DOHH2 (cell line): ENCODE results near the gene RAB39A.

ENCODE experiments used
- H3F3A ChIP-seq: fragments of 200-600 bp; sonication (generic), shearing (Covaris generic); 2 replicates; pipeline ENCODE4 v1.6.0; 2016; ENCODE audit warnings: antibody characterized with exemption, mild to moderate bottlenecking; ENCODE audit not compliant: control insufficient read depth, insufficient read depth
- H3K27ac ChIP-seq: fragments of 200-600 bp; sonication (generic); 2 replicates; pipeline ENCODE4 v1.5.1; 2014; ENCODE audit warnings: low read depth, mild to moderate bottlenecking, low read length, moderate library complexity
- H3K27me3 ChIP-seq: fragments of 200-600 bp; sonication (generic); 2 replicates; pipeline ENCODE4 v1.6.1; 2014; ENCODE audit warnings: mild to moderate bottlenecking, low read length, mixed read lengths; ENCODE audit not compliant: control insufficient read depth
- H3K36me3 ChIP-seq: fragments of 200-600 bp; sonication (generic); 2 replicates; pipeline ENCODE4 v1.6.1; 2014; ENCODE audit warnings: mild to moderate bottlenecking, low read length, moderate library complexity, mixed read lengths; ENCODE audit not compliant: control insufficient read depth
- H3K4me1 ChIP-seq: fragments of 200-600 bp; sonication (generic); 2 replicates; pipeline ENCODE4 v1.6.1; 2014; ENCODE audit warnings: mild to moderate bottlenecking, low read length, mixed read lengths; ENCODE audit not compliant: control insufficient read depth
- H3K4me2 ChIP-seq: fragments of 200-600 bp; sonication (generic); 2 replicates; pipeline ENCODE4 v1.6.0; 2014; ENCODE audit warnings: mild to moderate bottlenecking, low read length, moderate library complexity
- H3K4me3 ChIP-seq: fragments of 200-600 bp; sonication (generic); 2 replicates; pipeline ENCODE4 v1.5.1; 2014; ENCODE audit warnings: mild to moderate bottlenecking, low read length, mixed read lengths
- H3K79me2 ChIP-seq: fragments of 200-600 bp; sonication (generic); 2 replicates; pipeline ENCODE4 v1.6.1; 2014; ENCODE audit warnings: mild to moderate bottlenecking, low read length, mixed read lengths; ENCODE audit not compliant: control insufficient read depth
- H3K9me2 ChIP-seq: fragments of 200-600 bp; sonication (generic); replicated peaks from 2 replicates; pipeline ENCODE4 v1.6.1; 2014; ENCODE audit warnings: mild to moderate bottlenecking, low read length, mixed read lengths; ENCODE audit not compliant: control insufficient read depth
- H3K9me3 ChIP-seq: fragments of 200-600 bp; sonication (generic); 2 replicates; pipeline ENCODE4 v1.6.1; 2014; ENCODE audit warnings: antibody characterized with exemption, low read length, mixed read lengths; ENCODE audit not compliant: control insufficient read depth, insufficient read depth
- H4K20me1 ChIP-seq: fragments of 200-600 bp; sonication (generic); 2 replicates; pipeline ENCODE4 v1.6.0; 2014; ENCODE audit warnings: low read depth, mild to moderate bottlenecking, antibody characterized with exemption, low read length, moderate library complexity; ENCODE audit not compliant: control insufficient read depth, insufficient read depth
- CTCF ChIP-seq: fragments of 200-600 bp; sonication (generic); IDR thresholded peaks from one replicate; pipeline ENCODE4 v1.5.1; 2014; ENCODE audit warnings: antibody characterized with exemption, mild to moderate bottlenecking, low read depth, low read length; ENCODE audit not compliant: poor library complexity, severe bottlenecking
- EZH2phosphoT487 ChIP-seq: fragments of 200-600 bp; sonication (generic); IDR thresholded peaks from 2 replicates; pipeline ENCODE4 v1.6.1; 2017; ENCODE audit warnings: borderline replicate concordance, mild to moderate bottlenecking, antibody characterized with exemption, low read length, moderate library complexity, mixed read lengths

The RAB39A gene

GRCh38 chr11:107998761-107999160 is 70.5 kb downstream of the RAB39A start:
- H3K36me3 ChIP-seq, result no peaks in the 10 kb centered on the region
- H3K27ac ChIP-seq, result no peak overlapping the region
- H3K4me3 ChIP-seq, result no peak overlapping the region
- H3K27me3 ChIP-seq, result peaks cover 5% of the 10 kb centered on the region
- H3K4me2 ChIP-seq, result no peak overlapping the region
- TF ChIP-seq CTCF (no peak), EZH2phosphoT487 (no peak)
- H3K9me2 ChIP-seq, result no peaks in the 10 kb centered on the region
- no peaks in the 10 kb centered on the region for H3K4me1 ChIP-seq
- no peaks in the 10 kb centered on the region for H3K79me2 ChIP-seq
- no peaks in the 10 kb centered on the region for H3K9me3 ChIP-seq
- H3F3A ChIP-seq, result no peaks in the 10 kb centered on the region
- no peaks in the 10 kb centered on the region for H4K20me1 ChIP-seq

- no peaks in the 10 kb centered on the region for H3K79me2 ChIP-seq
- no peak for TF ChIP-seq EZH2phosphoT487
- peak; percentile 84 for TF ChIP-seq CTCF
- H3K4me2 ChIP-seq, result no peak overlapping the region
- no peaks in the 10 kb centered on the region for H3K36me3 ChIP-seq
- no peaks in the 10 kb centered on the region for H3K9me2 ChIP-seq
- no peaks in the 10 kb centered on the region for H3F3A ChIP-seq
- no peaks in the 10 kb centered on the region for H4K20me1 ChIP-seq
- H3K27ac ChIP-seq, result no peak overlapping the region
- H3K4me1 ChIP-seq, result no peaks in the 10 kb centered on the region
- peaks cover 3% of the 10 kb centered on the region for H3K27me3 ChIP-seq
- H3K4me3 ChIP-seq, result no peak overlapping the region
- no peaks in the 10 kb centered on the region for H3K9me3 ChIP-seq
Measured at GRCh38 chr11:107999759-108000455, 71.7 kb downstream of the RAB39A start.

GRCh38 chr11:108002476-108002875 is 74.2 kb downstream of the RAB39A start:
- Histone ChIP-seq H3K9me2 (no peaks in the 10 kb centered on the region), H3K4me2 (no peak overlapping the region), H3F3A (no peaks in the 10 kb centered on the region), H3K79me2 (no peaks in the 10 kb centered on the region), H3K4me1 (no peaks in the 10 kb centered on the region), H3K36me3 (no peaks in the 10 kb centered on the region), H3K27ac (no peak overlapping the region), H3K4me3 (no peak overlapping the region), H3K27me3 (no peaks in the 10 kb centered on the region), H4K20me1 (no peaks in the 10 kb centered on the region), H3K9me3 (no peaks in the 10 kb centered on the region)
- TF ChIP-seq EZH2phosphoT487, result no peak
- no peak for TF ChIP-seq CTCF
